ENCODE measurements around the gene CADM4.

GRCh38 chr19:43625918-43626579 is 13.6 kb downstream of the CADM4 start:
- TF ChIP-seq CTCF (IDR thresholded peaks at IDR 0.05; ENCODE audit: poor library complexity) (no peak), EZH2 (IDR thresholded peaks at IDR 0.05; ENCODE audit: borderline replicate concordance) (no peak), EZH2phosphoT487 (IDR thresholded peaks at IDR 0.05; ENCODE audit: low read depth, severe bottlenecking, unreplicated experiment) (no peak)
